HG03342 (cell line): ENCODE results near the gene GCKR.

ENCODE experiments used
- ATAC-seq: cut with Tn5 transposase; IDR thresholded peaks from one replicate; pipeline ENCODE4 v1.9.1; 2021; ENCODE audit warnings: mild to moderate bottlenecking, moderate library complexity; ENCODE audit not compliant: unreplicated experiment

Gene GCKR, protein sequence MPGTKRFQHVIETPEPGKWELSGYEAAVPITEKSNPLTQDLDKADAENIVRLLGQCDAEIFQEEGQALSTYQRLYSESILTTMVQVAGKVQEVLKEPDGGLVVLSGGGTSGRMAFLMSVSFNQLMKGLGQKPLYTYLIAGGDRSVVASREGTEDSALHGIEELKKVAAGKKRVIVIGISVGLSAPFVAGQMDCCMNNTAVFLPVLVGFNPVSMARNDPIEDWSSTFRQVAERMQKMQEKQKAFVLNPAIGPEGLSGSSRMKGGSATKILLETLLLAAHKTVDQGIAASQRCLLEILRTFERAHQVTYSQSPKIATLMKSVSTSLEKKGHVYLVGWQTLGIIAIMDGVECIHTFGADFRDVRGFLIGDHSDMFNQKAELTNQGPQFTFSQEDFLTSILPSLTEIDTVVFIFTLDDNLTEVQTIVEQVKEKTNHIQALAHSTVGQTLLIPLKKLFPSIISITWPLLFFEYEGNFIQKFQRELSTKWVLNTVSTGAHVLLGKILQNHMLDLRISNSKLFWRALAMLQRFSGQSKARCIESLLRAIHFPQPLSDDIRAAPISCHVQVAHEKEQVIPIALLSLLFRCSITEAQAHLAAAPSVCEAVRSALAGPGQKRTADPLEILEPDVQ

DNA sequence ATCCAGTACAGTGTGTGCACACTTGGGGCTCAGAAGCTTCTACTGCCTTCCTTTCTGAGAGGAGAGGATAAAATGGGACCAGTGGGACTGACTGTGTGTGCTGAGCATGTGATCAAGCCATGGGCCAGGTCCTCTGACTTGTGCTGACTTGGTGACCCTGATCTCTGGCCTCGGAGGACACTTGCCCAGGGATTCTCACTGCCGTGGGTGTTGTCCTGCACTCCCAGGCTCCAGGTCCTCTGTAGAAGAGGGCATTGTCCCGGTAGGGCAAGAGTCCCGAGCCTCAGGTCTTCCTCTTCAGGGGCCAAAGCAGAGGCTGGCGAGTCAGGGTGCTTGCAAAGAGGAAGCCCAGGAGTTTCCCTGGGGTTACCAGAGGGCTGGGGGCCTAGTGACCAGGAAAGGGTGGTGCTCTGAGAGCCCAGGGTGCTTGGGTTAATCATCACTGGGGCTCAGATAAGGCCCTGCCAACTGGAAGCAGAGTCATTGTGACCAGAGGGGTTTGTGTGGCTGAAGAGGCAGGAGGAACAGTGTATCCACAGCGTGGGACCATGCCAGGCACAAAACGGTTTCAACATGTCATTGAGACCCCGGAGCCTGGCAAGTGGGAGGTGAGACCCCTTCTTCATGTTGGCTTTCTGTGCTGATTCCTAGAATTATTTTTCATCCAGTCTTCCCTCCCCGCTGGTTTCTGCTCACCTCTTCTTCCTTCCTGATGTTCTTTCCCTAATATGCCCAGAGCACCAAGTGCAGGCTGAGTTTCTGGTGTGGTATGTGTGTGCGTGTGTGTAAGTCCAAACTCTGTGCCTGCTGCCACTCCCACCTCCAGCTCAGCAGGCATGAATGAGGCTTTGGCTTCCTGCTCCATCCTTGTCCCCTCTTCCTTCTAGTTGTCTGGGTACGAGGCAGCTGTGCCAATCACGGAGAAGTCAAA is at the start of gene GCKR:
Gene GCKR, plus strand, starts transcription at position 483 of the 931 bp plus-strand sequence. Its CDS starts 66 bp downstream, at position 549.
- ATAC-seq = no peak

DNA sequence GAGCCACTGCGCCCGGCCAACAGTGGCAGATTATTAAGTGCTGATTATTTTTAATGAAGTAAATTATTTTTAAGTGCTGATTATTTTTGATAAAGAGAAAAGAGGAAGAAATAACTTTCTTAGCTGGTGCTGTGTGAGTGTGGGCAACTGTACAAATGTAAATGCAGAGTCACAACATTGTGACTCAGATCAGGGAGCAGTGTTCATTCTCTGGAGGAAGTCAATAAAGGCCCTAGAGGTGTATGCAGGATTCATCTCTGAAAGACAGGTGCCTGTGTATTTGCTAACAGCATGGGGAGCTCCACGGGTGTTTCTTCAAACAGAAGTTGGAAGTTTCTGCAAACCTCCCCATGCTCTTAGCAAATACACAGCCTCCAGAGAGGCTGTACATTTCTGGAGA is 48.3 kb upstream of the GCKR start:
- ATAC-seq = no peak

DNA sequence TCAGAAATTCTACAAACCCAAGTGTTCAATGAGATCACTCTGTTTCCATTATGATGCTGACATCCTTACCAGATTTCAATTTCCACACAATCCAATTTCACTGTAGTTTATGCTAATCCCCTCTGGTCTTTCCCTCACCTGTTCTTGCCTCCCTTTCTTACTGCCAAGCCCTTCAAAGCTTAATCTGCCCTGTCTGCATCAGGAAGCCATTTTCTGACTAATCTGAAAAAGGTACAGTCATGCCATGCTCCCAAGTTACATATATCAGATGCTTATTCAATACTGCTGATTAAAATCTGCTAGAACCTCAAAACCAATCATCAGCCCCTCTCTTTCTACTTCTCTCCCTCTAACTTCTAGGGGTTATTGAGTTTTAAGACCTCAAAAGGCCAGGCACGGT is 45.5 kb upstream of the GCKR start:
- ATAC-seq = no peak

DNA sequence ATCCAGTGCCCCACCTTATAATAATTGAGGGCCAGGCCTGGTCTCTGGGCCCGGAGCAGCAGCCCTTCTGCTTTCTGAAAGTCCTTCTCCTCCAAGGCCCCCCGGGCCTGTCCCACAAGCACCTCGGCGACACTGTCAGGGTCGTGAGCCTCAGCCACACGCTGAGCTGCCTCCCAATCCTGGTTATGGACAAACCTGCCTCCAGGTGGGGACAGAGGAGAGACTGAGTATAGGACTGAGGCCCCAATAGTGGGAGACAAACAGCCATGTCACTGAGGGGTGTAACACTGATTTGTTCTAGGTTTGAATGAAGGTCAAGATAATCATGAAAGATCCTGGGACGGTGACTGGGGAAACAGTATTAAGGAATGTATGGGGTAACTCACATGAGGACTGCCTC is 42.7 kb upstream of the GCKR start:
- ATAC-seq = no peak

DNA sequence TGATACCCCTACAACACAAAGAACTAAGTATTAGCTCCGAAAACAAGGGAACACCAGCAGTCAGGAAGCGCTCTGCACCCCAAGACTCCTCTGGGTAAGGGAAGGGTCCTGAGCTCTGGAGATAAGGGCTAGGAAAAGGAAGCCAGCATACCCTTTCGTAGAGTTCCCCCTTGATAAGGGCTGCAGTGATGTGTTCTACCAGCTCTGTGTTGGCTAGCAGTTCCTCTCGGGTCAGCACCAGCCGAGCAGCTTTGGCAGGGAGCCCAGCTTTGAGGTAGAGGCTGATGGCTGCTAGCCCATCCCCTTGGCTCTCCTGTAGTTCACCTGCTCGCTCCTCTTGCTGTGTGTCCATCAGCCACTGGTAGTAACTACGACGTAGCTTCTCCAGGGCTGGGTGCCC is 35.5 kb upstream of the GCKR start:
- ATAC-seq = no peak

DNA sequence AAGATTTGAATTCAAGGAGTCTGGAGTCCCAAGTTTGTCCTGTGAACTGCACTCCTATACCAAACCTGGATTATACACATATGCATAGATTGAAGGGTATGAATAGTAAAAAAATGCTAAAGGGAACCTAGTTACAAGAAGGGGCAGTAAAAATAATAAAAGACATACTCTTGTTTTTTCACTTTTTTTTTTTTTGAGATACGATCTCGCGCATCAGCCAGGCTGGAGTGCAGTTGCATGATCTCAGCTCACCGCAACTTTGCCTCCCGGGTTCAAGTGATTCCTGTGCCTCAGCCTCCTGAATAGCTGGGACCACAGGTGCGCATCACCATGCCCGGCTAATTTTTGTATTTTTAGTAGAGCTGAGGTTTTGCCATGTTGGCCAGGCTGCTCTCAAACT is 32.2 kb upstream of the GCKR start:
- no peak for ATAC-seq

DNA sequence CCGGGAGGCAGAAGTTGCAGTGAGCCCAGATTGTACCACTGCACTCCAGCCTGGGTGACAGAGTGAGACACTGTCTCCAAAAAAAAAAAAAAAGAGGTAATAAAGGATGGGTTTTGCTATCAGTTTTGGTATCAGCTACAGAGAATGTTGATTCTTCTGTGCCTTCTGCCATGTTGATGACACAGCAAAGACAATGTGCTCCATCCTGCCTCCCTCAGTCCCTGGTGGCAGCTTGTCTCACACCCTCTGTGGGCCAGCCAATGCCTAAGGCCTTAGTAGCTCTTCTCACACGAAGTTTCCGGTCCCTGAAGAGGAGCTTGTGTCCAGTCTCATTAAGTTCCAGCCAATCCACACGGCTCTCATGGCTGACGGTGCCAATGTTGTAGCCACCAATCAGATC is 24.7 kb upstream of the GCKR start:
- ATAC-seq = no peak

DNA sequence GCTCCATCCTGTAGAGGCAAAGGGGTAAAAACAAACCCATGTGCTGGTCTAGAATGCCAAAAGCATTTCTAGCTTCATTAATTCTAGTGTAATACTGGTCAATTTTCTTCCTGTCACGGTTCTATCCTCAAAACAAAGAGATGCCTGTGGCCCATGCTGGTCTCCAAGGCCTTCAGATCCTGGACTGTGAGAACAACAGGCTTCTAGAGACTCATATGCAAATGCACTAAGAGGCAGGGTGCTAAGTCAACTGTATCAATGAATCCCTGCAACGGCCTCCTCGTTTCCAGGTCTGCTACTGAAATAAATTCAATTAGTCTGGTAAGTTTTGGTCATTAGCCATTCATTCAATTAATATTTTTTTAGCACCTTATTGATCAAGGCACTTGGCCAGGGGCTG is 11.1 kb upstream of the GCKR start:
- ATAC-seq = no peak

DNA sequence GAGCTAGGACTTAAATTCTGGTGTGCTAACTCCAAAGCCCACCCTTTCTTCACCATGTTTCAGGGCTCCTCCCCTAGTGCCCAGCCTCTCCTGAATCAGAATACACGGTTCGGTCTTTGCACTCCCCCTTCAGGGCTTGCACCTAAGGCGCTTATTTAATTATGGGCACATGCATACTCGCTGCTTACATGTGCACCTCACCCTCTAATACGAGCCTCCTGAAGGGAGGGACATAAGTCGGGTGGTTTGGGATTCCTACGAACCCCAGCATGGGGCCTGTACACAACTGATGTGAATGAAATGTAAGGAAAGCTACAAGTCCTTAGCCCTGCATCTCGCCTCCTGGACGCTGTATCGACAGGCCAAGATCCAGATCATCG is 7.5 kb upstream of the GCKR start:
- peak; percentile 19 for ATAC-seq

DNA sequence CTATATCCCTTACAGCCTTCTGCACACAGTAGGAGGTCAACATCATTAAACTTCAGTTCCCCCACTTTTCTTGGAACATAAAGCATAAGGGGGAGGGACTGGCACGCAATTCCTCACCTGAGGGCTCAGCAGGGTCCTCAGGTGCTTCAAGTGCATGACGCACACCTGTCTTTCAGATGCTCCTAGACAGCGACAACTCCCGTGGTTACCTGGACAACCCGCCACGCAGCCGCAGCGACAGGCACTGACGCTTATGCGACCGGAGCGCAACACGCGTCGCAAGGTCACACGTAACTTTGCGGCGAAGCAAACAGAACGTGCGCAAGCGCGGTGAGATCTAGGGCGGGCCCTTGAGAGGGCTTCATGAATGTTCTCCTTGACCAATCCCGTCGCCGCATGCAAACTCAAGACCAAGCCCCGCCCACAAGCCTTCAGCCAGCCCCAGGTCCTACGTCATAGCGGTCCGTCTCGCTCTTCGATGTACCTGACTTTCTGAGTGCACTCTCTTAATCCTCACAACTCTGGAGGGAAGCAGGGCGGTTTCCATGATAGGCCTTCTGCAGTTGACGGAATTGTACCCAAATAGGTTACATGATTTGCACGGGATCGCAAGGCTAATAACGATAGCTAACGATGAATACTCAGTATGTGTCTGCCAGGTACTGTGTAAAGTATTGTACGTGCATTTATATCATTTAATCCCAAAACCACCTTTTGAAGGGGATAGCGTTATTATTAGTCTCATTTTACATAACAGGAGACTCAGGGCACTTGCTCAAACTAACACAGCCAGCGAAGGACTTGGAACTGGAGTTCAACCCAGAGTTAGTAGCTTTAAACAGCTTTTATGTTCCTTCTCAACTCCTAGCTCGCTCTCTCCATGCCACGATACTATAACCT is 6.9 kb upstream of the GCKR start, which contains the start of gene IFT172:
Gene IFT172, minus strand, starts transcription at position 246 of the 900 bp plus-strand sequence. Its CDS starts 90 bp downstream, at position 156.
- peak; percentile 90 for ATAC-seq

DNA sequence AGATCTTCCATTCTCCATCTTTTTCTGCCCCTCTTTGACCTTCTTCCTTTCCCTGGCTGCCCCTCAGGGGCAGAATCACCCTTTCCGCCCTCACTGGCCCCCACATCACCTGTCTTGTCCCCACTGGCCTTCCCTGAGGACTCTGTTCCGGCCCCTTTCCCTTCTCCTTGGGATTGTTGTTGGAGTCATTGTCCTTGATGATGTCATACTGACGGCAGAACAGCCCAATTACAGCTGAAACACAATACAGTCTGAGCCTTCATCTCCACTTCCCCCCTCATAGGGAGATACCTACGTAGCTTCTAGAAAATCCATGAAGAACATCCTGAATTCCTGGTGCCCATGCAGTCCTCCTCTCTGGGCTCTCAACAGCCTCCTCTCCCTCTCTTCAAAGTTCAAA is 4.1 kb upstream of the GCKR start:
- ATAC-seq = no peak

DNA sequence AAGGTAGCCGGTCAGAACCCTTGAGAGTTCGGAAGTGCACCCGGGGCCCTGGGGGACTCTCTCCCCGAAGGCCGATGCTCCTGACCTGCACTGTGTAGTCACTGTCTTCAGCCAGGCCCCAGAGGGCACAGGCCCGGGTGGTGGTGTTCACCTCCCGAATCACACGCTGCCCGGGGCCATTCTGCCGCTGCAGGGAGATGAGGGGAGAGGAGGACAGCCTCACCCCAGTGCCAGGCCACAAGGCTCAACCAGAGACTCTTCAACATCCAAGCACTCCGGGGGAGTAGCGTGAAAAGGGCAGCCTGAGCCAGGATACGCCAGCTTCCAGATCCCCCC is 2.7 kb upstream of the GCKR start:
- ATAC-seq = no peak

DNA sequence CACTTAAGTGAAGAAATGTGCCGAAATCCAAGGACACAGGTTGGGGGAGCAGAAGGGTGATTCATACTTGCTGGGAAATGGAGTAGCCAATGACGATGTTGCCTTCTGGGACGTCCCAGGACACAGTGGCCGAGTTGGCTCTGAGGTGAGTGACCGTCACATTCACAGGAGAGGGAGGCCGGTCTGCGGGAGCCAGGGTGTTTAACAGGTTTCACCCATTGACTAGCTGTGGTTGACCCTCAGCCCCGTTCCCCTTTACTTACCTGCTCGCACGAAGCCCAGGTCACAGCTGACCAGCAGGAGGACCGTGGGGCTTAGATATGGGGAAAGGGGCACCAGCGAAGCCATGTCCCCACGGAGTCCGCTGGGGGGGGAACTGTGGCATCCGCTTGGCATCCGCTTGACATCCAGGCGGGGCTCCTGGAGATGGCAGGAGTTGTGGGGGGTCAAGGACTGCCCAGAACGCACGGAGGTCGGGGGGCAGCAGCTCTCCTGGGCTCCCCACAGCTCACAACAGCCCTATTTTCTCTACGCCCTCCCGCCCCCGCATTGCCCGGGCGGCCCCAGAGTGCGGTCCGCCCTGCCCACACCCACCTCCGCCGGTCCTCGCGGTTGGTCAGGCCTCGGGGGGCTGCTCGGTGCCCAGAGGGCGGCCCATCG is 2.2 kb upstream of the GCKR start:
- no peak for ATAC-seq

DNA sequence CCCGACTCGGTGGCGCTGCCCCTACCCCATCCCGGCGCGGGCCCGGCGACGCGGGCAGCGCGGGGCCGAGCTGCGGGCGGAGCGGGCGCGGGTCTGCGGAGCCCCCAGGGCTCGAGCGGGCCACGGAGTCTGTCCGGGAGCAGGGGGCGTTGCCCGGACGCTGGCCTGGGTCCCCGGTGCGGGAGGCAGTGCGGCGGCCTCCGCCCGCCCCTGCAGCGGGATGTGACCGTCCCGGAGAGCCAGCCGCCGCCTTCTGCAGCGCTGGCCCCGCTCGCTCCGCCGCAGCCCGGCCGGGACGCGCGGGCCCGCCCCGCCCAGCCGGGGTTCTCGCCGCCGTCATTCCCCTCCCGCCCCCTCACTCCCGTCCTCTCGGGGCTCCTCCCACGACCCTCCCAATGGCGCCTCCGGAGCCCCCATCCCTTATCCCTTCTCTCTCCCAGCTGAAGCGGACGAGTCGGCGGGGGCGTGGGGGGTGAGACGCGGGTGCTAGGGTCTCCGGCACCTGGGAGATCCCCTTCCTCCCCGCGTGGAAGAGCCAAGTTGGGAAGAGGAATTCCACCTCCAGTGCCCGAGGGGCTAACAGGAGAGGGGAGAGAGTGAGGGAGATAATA is 1.6 kb upstream of the GCKR start, which contains the start of gene FNDC4:
Gene FNDC4, minus strand, starts transcription at position 257 of the 611 bp plus-strand sequence. CDS start 521 bp downstream, outside the sequence.
- ATAC-seq = no peak

DNA sequence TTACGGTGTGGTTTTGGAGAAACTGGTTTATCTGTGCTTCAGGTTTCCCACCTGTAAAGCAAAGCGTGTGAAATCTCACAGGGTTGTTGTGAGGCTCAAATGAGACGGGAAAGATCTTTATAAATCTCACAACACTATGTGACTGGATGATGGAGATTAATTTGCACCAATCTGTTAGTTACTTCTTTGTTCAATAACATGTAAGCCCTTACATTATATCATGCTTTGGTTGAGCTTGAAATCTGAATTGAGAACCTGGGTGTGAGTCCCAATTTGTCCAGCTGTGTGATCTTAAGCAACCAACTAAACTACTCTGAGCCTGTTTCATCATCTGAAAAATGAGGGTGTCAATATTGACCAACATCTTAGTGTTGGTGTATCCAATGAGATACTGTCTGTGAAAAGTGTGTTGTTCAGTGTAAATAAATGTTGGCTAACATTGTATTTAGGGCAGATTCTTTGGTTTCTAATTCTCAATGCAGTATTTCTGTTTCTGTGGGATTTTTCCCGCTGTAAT is 741 bp upstream of the GCKR start:
- no peak for ATAC-seq

DNA sequence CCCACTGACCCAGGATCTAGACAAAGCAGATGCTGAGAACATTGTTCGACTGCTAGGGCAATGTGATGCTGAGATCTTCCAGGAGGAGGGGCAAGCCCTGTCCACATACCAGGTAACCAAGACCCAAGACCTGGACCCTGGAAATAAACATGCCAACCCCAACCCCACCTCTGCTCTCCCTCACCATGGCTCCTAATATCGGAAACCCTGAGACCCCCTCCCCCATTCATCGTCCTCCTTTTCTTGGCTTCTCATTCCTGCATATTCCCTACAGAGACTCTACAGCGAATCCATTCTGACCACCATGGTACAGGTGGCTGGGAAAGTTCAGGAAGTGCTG is 619 bp downstream of the GCKR start:
- ATAC-seq = no peak

DNA sequence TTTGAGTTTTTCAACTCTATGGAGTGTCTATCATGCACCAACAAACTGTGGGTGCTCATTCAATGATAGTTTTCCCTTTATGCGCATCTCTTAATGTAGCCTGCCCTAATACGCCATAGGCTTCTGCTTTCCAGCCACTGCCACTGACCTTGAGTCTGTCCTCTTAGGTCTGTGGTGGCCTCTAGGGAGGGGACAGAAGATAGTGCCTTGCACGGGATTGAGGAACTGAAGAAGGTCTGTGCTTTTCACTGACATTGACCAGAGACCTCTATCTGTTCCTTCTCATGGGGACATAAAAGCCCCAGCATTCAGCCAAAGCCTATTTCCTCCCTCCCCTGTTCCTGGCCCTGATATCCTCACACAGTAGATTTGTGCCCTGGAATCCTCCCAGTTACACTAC is 2.3 kb downstream of the GCKR start:
- ATAC-seq = no peak

DNA sequence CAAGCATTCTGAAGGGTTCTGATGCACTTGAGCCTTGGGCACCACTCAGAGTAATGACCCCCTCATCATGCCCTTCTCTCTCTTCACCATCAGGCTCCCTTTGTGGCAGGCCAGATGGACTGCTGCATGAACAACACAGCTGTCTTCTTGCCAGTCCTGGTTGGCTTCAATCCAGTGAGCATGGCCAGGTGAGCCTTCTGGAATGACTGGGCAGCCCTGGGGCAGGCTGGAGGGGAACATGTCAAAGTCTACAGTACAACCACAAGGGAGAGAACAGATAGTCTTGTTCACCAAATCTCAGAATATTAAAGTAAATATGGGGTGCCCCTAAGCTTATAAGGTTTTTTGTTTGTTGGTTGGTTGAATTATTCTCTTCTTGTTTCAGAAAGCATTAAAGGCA is 4.4 kb downstream of the GCKR start:
- no peak for ATAC-seq

DNA sequence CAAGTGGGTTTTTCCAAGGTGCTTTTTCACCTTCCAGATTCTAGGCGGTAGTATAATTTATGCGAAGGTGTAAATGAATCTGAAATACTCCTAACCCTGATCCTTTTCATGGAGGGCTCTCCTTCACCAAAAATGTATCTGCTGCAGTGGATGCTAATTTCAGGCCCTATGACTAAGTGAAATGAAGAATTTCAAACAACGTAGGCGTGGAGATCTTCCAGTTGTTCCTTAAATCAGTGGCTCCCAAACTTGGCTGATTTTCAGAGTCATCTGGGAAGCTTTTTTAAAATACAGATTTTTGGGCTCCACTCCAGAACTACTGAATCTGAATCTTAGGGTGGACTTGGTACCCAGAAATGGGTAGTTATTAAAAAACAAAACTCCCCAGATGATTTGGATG is 5.5 kb downstream of the GCKR start:
- no peak for ATAC-seq
